ENCODE data around the gene MGP. TPM values are rescaled to one million over a fixed set of nuclear protein-coding genes. Genes with fewer than 3 reads are reported as not detected.

Gene MGP
- total and polyA plus RNA-seq, 2 experiments from 2014 or later: 117 to 561 TPM

GRCh38 chr12:14833336-14833735, 52.3 kb downstream of the MGP start:
- H3K36me3 ChIP-seq (replicated peaks; ENCODE audit: insufficient read depth, low read depth): no peaks in the 10 kb centered on the region
- no peaks in the 10 kb centered on the region for H3K4me1 ChIP-seq (ENCODE audit: insufficient read depth)
- no peaks in the 10 kb centered on the region for H3K79me2 ChIP-seq
- H3K4me2 ChIP-seq: peak overlapping the region; percentile 6
- 55% methylated on average over 3 of the region's 3 CpGs for WGBS (ENCODE audit: low lambda C conversion rate, missing lambda C conversion rate)
- H2AFZ ChIP-seq: no peak overlapping the region
- TF ChIP-seq EZH2 (IDR thresholded peaks at IDR 0.05; ENCODE audit: borderline replicate concordance) (no peak), EZH2phosphoT487 (IDR thresholded peaks at IDR 0.05; ENCODE audit: low read depth, severe bottlenecking, unreplicated experiment) (no peak), CTCF (IDR thresholded peaks at IDR 0.05; ENCODE audit: poor library complexity) (no peak)
- no peak overlapping the region for H3K4me3 ChIP-seq
- no peaks in the 10 kb centered on the region for H3K9me2 ChIP-seq (replicated peaks; ENCODE audit: insufficient read depth)
- H4K20me1 ChIP-seq (ENCODE audit: insufficient read depth, poor library complexity, severe bottlenecking): no peaks in the 10 kb centered on the region
- no peaks in the 10 kb centered on the region for H3K9me3 ChIP-seq (ENCODE audit: low read depth)
- H3K27ac ChIP-seq: peak overlapping the region; percentile 4
- H3K27me3 ChIP-seq: no peaks in the 10 kb centered on the region
- no peak for DNase-seq (ENCODE audit: low spot score)

Other genes starting within 250 kb of the MGP start
- 47.6 and 48.1 TPM in 2 replicates for gene GUCY2C, start 189.3 kb downstream of the MGP start, total RNA-seq
- gene GUCY2C, start 189.3 kb downstream of the MGP start, polyA plus RNA-seq: 12.9 and 26.5 TPM in 2 replicates
- 22.8 and 26.6 TPM in 2 replicates for gene WBP11, start 82.4 kb downstream of the MGP start, total RNA-seq
- 39.3 and 54.2 TPM in 2 replicates for gene WBP11, start 82.4 kb downstream of the MGP start, polyA plus RNA-seq
- gene C12orf60, start 82.2 kb downstream of the MGP start, total RNA-seq: 1.5 and 2.3 TPM in 2 replicates
- gene C12orf60, start 82.2 kb downstream of the MGP start, polyA plus RNA-seq: 0.17 and 2.0 TPM in 2 replicates
- 1.7 and 3.2 TPM in 2 replicates for gene SMCO3, start 71.7 kb downstream of the MGP start, total RNA-seq
- 1.4 and 2.9 TPM in 2 replicates for gene SMCO3, start 71.7 kb downstream of the MGP start, polyA plus RNA-seq
- 4.9 and 6.3 TPM in 2 replicates for gene ART4, start 42.3 kb downstream of the MGP start, total RNA-seq
- gene ART4, start 42.3 kb downstream of the MGP start, polyA plus RNA-seq: 5.1 and 7.3 TPM in 2 replicates
- gene ERP27, start 52.7 kb upstream of the MGP start, total RNA-seq: 48.0 and 49.7 TPM in 2 replicates
- gene ERP27, start 52.7 kb upstream of the MGP start, polyA plus RNA-seq: 53.7 and 60.0 TPM in 2 replicates
- 13.3 and 20.4 TPM in 2 replicates for gene ARHGDIB, start 75.7 kb upstream of the MGP start, total RNA-seq
- gene ARHGDIB, start 75.7 kb upstream of the MGP start, polyA plus RNA-seq: 14.2 and 24.5 TPM in 2 replicates
- not detected in 2 replicates for gene PDE6H, start 87.2 kb upstream of the MGP start, total RNA-seq
- not detected in 2 replicates for gene PDE6H, start 87.2 kb upstream of the MGP start, polyA plus RNA-seq

Measured in hepatocyte (in vitro differentiated cells).